Lung microvascular endothelial cell (primary cell): Measurements from ENCODE around the gene RNF212. TPM values are rescaled to one million over a fixed set of nuclear protein-coding genes. Genes with fewer than 3 reads are reported as not detected.

ENCODE experiments used
- DNase-seq, 2 donors: peaks; one replicate each; pipeline versions ENCODE4 v3.0.0 to v3.0.0-alpha.2; 2010; ENCODE audit warnings: low read depth in 2 of 2
- total RNA-seq: library from RNA; depleted of rRNA; stranded (reverse); fragments of >200 nt; gene quantifications from 2 replicates; pipeline ENCODE4 v1.2.1, GENCODE V29; 2014

RNF212 gene
- total RNA-seq, 1 donor from 2014 or later: 0.79 TPM

GRCh38 chr4:1115528-1116293, 2.3 kb upstream of the RNF212 start:
- no peak for DNase-seq

- no peak for DNase-seq
Observed at GRCh38 chr4:1112821-1113182, 562 bp downstream of the RNF212 start.

- DNase-seq: no peak
Observed at GRCh38 chr4:1112174-1112820, 1.1 kb downstream of the RNF212 start.

GRCh38 chr4:1111259-1111809, 2.0 kb downstream of the RNF212 start:
- DNase-seq: no peak

- no peak for DNase-seq
Observed at GRCh38 chr4:1109898-1110506, 3.4 kb downstream of the RNF212 start.

- DNase-seq: no peak
Observed at GRCh38 chr4:1109333-1109732, 4.0 kb downstream of the RNF212 start.

- no peak for DNase-seq
Observed at GRCh38 chr4:1105662-1106061, 7.7 kb downstream of the RNF212 start.

GRCh38 chr4:1105067-1105466, 8.3 kb downstream of the RNF212 start:
- DNase-seq: no peak

GRCh38 chr4:1104647-1105046, 8.7 kb downstream of the RNF212 start:
- DNase-seq: no peak

- DNase-seq: no peak
Observed at GRCh38 chr4:1099684-1100335, 13.6 kb downstream of the RNF212 start.

GRCh38 chr4:1099270-1099669, 14.1 kb downstream of the RNF212 start:
- DNase-seq: no peak

- DNase-seq: no peak
Observed at GRCh38 chr4:1098311-1098925, 14.9 kb downstream of the RNF212 start.

GRCh38 chr4:1097553-1097952, 15.8 kb downstream of the RNF212 start:
- DNase-seq: no peak

- no peak for DNase-seq
Observed at GRCh38 chr4:1096841-1097240, 16.5 kb downstream of the RNF212 start.

- no peak for DNase-seq
Observed at GRCh38 chr4:1094336-1094690, 19.1 kb downstream of the RNF212 start.

GRCh38 chr4:1093391-1094335, 19.7 kb downstream of the RNF212 start:
- DNase-seq: no peak

- DNase-seq: no peak
Observed at GRCh38 chr4:1092983-1093361, 20.4 kb downstream of the RNF212 start.

- DNase-seq: no peak
Observed at GRCh38 chr4:1092026-1092982, 21.1 kb downstream of the RNF212 start.

- DNase-seq: no peak
Observed at GRCh38 chr4:1091561-1091995, 21.8 kb downstream of the RNF212 start.
